Astrocyte (in vitro differentiated cells and primary cell): ENCODE results near the gene LGR4.
"Not testable (repeated sequence)": the region's sequence is repeated elsewhere in the genome, so short reads cannot be mapped to it uniquely, and the experiment has no call there.

Source experiments
- CTCF ChIP-seq: IDR thresholded peaks from 2 replicates; pipeline ENCODE4 v1.5.1; 2011; ENCODE audit warnings: low read depth, mild to moderate bottlenecking, inconsistent platforms, low read length, moderate library complexity; ENCODE audit not compliant: insufficient read depth
- EZH2 ChIP-seq: IDR thresholded peaks from 2 replicates; pipeline ENCODE4 v1.6.1; 2012; ENCODE audit warnings: mild to moderate bottlenecking, low read length, inconsistent platforms; ENCODE audit not compliant: insufficient read depth

DNA sequence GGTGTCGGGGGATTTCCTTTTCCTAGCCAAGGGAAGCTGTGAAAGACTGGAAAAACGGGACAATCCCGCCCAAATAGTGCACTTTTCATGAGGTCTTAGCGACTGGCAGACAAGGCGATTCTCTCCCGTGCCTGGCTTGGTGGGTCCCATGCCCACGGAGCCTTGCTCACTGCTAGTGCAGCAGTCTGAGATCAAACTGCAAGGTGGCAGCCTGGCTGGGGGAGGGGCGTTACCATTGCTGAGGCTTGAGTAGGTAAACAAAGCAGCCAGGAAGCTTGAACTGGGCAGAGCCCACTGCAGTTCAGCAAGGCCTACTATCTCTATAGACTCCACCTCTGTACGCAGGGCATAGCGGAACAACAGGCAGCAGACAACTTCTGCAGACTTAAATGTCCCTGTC is 151.2 kb downstream of the LGR4 start:
- TF ChIP-seq CTCF, EZH2: not testable (repeated sequence)
